NCI-H1417 (cell line): Measurements from ENCODE around the gene TDG.
A peak's percentile ranks its signal among the peaks of the same experiment; 100 is the strongest.

ENCODE experiments used
- DNase-seq, 3 experiments: peaks; one replicate each; lab custom pipeline; 2025; lab: John Stamatoyannopoulos, UW

The TDG gene

DNA sequence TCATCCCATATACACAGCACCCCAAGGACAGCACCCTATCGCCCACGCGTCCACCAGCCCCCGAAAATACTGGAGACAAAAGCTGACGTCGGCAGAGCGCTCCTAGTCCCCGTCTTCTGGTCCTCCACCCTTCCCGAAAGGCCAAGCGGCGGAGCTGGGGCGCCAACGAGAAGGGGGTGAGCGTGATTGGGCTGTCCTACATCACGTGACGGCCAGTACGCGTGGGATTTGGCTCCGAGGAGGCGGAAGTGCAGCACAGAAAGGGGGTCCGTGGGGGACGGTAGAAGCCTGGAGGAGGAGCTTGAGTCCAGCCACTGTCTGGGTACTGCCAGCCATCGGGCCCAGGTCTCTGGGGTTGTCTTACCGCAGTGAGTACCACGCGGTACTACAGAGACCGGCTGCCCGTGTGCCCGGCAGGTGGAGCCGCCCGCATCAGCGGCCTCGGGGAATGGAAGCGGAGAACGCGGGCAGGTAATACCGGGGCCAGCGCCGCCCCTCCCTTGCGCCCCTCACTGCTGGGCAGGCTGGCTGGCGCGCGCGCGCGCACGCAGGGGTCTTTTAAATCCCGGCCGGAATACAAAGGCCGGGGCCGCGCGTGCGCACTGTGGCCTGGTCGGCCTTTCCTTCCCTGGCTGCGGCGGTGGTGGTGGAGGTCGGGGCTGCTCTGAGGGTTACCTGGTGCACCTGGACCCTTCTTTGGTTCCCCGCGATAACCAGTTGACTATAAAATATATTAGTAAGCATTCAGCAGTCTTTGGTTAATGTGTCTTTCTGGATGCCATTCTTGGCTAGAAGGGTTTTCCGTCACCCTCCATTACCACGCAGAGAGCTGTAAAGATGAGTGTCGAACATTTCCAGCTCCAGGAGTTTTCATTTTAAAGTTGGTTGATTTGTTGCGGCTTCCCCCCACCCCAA is at the start of gene TDG:
TDG (plus strand) TSS at position 283 of the 915 bp plus-strand sequence; CDS start at position 449, 166 bp downstream.
- DNase-seq: peak; percentile 98 to 100 (median 99)

DNA sequence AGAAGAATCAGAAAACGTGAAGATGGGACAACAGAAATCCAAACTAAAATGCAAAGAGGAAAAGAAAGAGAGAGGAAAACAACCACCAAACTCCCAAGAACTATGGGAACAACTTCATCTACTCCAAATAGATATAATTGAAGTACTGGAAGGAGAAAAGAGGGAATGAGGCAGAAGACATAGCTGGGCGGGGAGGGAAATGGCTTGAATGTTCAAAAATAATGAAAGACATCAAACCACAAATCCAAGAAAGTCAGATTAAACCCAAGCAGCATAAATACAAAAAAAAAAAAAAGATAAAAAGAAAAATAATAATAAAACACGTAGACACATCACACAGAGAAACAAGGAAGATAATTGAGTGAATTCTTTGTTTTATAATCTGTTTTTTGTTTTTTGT is 47.8 kb upstream of the TDG start:
- DNase-seq: no peak

DNA sequence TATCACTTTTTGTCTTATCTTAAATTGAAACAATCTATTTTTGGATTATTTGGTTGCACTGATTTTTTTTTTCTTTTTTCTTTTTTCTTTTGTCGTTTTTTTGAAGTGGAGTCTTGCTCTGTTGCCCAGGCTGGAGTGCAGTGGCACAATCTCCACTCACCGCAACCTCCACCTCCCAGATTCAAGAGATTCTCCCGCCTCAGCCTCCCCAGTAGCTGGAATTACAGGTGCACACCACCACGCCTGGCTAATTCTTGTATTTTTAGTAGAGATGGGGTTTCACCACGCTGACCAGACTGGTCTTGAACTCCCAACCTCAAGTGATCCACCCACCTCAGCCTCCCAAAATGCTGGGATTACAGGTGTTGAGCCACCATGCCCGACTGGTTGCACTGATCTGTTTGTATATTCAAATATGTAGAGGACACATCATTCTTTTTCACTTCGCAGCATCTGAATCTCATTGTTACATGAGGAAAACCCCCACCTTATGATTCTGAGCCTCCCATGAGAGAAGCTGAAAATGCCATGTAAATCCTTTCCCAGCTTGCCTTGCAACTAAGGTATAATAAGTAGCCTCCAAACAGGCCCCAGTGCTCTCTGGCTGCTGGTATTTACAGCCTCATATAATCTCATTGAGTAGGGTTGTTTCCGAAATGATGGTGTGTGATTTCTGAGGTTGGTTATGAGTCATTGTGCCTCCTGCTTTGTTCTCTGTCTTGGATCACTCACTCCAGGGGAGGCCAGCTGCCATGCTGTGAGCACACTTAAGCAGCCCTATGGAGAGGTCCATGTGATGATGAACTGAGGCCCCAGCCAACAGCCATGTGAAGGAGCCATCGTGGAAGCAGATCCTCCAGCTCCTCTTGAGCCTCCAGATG is 40.7 kb upstream of the TDG start:
- peak in 1 of 3 experiments; percentile 35 for DNase-seq

DNA sequence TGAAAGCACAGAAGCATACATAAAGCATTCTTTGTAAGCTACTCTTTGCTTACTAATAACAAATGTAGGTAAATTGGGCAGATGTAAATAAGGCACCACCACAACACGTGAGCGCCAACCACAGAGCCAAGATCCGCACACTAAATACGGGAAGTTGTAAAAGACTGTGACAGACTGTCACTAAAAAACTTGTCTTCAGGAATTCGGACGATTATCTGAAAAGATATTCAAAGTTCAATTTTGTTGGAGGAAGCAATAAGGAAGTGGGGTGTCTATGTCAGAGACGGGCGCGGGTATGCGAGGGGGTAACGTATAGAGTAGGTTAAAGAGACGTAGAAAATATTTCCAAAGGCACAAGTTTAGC is 37.0 kb upstream of the TDG start:
- DNase-seq: no peak

DNA sequence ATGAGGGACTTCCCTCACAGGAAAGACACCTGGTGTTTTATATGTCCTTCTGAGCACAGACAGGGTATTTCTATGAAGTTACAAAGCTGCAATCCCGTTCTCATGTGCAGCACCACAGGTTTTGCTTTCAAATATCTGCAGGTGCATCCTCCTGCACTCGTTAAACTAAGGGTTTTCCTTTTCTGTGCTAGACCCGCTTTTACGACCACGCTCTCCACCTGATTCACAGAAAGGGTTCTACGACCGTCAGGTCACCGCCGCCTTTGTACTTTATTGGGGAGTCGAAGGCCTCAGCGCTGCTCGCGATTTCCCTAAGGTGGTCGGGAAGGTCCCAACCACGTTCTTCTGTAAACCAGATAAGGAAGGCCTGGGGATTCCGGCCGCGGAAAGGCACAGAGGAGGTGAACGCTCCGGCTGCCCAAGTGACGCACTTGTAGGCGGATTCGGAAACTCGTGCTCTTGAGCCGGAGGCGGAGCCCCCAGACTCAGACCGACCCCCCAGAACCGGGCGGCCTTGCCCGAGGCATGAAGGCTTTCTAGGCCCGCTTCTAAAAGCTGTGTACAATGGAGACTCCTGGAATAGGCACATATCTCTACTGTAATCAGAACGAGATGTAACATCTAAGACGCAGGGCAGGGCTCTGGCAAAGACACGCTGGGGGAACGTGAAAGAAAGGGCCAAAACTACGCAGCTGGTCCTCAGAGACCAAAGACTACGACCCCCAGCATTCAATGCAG is 36.5 kb upstream of the TDG start:
- peak; percentile 94 to 99 (median 99) for DNase-seq

DNA sequence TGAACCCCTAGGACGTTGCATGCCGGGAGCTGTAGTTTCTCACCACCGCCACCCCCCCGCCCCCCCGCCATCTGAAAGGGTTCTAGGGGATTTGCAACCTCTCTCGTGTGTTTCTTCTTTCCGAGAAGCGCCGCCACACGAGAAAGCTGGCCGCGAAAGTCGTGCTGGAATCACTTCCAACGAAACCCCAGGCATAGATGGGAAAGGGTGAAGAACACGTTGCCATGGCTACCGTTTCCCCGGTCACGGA is 36.0 kb upstream of the TDG start:
- DNase-seq: no peak

DNA sequence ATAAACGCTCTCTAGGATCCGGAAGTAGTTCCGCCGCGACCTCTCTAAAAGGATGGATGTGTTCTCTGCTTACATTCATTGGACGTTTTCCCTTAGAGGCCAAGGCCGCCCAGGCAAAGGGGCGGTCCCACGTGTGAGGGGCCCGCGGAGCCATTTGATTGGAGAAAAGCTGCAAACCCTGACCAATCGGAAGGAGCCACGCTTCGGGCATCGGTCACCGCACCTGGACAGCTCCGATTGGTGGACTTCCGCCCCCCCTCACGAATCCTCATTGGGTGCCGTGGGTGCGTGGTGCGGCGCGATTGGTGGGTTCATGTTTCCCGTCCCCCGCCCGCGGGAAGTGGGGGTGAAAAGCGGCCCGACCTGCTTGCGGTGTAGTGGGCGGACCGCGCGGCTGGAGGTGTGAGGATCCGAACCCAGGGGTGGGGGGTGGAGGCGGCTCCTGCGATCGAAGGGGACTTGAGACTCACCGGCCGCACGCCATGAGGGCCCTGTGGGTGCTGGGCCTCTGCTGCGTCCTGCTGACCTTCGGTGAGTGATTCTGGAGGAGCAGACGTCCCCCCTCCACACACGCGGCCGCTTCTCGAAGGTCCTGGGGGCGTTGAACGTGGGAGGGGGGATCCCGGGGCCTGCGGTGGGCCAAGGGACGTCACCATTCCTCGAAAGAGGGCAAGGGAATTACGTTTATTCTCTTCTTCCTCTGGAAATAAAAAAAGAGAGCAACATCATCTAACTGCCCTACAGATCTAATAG is 35.5 kb upstream of the TDG start, which contains the start of gene HSP90B1:
HSP90B1 (plus strand) TSS at position 377 of the 753 bp plus-strand sequence; CDS start at position 483, 106 bp downstream.
- DNase-seq: peak; percentile 100

DNA sequence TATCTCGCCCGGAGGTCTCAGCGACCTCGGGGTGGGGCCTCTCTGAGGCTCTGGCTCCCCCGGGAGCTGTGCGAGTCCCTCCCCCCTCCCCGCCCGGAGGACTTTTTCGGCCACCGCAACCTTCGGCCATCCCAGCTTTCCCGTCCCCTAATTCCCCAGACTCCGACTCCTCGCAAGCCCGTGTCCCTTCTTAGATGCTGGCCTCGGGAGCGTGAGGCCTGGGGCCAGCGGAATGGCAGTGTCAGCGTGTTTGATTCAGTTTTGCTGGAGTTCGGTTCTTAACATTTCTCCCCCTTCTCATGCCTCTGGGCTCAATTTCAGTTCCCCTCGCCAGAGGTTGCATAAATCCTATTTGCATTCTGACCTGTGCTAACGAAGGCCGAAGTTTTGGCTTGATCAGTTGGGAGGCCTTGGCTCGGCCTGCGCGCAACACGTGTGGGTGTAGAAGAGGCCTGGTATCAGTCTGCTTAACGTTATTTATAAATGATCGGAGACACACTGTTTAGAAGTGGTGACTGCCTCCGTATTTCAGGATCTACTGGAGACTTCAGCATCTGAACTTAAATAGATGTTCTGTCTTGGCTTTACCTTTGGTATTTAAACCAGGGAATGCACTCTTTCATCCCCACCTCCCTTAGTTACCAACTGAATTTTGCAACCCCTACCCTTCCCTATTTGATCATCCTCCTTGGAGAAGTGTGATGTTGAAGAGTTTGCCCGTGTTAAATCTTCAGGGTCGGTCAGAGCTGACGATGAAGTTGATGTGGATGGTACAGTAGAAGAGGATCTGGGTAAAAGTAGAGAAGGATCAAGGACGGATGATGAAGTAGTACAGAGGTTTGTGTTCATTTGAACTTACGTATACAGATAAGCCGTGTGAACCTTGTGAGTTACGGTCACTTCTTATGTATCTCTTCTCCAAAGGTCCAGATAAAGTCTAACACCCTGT is 34.6 kb upstream of the TDG start:
- DNase-seq: peak in 2 of 3 experiments; percentile 71 to 79

DNA sequence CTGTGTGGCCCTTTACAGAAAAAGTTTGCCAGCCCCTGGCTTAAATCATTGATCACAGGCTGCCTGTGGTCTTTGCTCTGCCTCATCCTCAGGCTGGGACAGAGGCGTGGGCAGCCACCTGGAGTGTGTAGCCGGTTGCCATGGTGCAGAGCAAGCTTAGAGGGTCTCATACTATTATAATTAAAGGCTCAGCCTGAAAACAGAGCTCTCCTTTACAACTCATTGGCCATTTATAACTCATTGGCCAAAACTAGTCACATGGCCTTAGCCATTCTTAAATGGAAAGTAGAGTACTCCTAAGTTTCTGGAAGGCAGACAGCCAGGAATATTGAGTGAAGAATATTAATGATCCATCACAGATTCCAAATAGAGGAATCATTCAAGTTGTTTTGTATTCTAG is 32.4 kb upstream of the TDG start:
- DNase-seq: no peak

DNA sequence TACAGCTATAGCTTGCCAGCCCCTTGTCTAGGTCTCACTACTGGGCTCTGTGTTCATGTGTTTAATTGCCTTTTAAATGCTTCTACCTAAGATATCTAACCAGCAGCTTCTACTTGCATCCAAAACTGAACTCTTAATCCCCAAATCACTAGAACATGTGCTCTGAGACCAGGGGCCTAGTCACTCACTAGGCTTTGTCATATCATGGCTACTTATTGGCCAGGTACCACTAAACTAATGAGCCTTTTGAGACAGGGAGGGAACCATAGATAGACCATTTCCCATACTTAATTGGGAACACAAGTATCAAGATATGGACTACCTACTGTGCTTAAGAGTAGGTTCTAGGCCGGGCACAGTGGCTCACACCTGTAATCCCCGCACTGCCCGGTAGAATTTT is 29.0 kb upstream of the TDG start:
- DNase-seq: no peak

DNA sequence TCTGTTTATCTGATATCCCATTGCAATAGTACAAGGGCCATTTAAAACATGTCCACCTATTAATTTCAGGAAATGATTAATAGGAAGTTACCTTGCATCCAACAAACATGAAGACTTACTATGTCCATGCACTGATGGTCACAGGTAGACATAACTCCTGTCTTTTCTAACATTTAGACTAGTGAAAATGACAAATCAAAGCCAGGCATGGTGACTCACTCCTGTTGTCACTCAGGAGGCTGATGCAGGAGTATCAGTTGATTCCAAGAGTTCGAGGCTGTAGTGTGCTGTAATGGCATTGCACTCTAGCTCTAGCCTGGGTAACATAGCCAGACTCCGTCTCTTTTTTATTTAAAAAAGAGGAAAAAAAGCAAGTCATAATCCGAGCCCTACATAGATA is 20.7 kb upstream of the TDG start:
- DNase-seq: no peak

DNA sequence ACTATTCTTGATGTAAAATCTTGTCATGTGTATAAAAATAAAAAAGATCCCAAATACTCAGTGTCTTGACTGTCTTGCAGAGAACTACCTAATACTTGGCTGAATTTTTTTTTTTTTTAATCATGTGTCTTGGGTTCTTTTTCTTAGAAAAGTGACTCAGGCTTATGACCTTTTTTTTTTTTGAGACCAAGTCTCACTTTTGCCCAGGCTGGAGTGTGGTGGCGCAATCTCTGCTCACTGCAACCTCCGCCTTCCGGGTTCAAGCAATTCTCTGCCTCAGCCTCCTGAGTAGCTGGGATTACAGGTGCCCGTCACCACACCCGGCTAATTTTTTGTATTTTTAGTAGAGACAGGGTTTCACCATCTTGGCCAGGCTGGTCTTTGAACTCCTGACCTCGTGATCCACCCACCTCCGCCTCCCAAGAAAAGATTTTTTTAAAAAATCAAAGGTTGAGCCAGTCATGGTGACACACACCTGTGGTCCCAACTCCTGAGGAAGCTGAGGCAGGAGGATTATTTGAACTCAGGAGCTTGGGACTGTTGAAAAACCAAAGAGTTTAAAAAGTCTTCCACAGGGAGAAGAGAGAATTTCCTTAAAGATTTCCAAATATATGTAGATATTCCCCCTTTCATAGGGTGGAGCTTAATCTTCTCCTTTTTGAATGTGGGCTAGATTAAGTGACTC is 17.7 kb upstream of the TDG start:
- no peak for DNase-seq

DNA sequence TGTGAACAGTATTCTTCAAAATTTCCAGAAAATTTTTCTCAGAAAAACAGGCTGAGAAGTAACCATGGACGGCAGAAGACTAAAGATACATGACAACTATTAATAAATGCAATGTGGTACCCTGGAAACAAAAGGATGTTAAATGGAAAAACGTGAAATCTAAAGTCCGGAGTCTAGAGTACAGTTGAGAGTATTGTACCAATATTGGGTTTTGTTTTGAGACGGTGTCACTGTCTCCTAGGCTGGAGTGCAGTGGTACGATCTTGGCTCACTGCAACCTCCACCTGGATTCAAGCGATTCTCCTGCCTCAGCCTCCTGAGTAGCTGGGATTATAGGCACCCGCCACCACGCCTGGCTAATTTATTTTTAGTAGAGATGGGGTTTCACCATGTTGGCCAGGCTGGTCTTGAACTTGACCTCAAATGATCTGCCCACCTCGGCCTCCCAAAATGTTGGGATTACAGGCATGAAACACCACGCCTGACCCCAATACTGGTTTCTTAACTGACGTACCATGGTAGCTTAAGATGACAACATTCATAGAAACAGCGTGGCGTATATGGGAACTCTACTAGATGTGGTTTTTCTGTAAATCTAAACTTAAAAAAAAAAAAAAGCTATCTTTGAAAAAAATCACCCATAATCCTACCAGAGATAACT is 16.8 kb upstream of the TDG start:
- DNase-seq: no peak

DNA sequence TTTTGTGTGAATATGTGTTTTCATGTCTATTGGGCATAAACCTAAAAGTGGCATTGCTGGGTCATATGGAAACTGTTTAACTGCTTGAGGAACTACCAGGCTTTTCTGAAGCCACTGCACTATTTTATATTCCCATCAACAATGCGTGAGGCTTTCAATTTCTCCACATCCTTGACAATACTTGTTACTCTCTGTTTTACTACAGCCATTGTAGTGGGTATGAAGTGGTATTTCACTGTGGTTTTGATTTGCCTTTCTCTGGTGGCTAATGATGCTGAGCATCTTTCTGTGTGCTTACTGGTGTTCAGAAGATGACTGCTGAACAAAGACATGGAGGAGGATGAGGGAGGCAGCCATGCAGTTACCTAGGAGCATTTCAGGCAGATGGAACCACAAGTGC is 13.2 kb upstream of the TDG start:
- DNase-seq: no peak

DNA sequence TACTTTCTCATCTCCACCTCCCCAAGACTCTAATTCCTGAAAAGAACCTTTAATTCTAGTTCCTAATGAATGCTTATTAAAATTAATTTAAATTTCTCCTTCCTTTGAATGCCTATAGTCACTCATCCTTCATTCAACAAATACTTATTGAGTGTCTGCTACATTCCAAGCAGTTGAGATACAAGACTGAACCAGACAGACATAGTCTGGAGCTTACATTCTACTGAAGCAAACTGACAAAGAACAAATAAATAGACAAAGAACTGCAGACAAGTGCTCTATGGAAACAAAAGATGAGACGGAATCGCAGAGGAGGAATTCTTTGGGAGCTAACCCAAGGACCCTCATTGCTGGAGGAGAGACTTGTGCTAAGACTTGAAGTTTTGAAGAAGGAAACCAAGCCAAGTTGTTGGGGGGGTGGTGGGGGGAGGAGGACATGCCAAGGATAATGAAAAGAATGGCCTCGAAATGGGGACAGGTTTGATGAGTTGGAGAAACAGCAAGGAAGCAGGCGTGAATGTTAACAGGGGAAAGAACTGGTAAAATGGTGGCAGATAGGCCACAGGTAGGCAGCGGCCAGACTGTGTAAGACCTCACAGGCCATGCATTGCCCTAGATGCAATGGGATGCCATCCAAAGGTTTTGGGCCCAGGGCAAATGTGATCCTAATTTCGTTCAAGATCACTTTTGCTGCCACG is 9.7 kb upstream of the TDG start:
- DNase-seq: peak in 1 of 3 experiments; percentile 64

DNA sequence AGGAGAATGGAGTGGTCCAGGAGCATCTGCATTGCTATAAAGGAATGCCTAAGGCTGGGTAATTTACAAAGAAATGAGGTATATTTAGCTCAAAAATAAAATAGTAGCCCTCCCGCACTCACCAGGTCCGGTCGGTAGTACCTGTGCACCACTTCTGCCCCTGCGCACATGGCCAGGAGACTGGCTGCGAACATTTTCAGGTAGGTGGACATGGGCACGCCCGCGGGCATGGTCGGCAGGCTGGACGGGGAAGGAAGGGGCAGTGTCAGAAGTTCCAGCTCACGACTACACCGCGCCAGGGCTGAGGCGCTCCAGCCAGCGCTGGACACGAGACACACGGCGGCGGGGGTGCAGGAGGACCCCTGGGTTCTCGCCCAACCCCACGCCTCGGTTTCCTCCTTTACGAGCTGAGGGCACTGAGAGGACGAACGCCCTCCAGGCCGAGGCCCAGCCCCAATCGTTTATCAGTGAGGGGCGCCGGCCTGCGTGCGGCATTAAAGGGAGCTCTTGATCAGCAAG is 9.1 kb upstream of the TDG start:
- no peak for DNase-seq

DNA sequence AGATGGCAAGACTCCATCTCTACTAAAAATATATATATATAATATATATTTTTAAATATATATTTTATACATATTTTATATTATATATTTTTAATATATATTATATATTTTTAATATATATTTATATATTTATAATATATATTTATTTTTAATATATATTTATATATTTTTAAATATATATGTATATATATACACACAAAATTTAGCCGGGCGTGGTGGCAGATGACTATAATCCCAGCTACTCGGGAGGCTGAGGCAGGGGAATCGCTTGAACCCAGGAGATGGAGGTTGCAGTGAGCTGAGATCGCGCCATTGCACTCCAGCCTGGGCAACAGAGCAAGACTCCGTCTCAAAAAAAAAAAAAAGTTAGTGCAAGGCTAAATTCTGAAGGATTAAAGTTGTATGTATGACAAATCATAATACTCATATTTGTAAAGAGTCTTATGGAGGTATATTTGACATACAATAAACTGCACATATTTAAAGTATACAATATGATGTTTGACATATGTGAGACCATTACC is 7.7 kb upstream of the TDG start:
- no peak for DNase-seq

DNA sequence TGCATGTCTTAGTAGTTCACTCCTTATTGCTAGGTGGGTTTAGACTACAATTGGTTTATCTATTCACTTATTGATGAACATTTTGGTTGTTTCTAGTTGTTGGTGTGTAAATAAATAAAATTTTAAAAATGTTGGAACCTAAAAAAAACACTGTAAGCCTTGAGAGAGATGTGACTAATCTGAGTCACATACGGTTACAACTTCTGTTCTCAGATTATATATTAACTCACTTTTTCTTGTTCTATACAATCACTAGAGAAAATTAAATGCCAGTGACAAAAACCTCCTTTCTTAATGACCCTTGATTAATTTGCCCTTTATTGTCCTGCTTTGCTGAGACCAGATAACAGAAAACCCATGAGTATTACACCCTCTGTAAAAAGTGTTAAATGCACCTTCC is 7.1 kb upstream of the TDG start:
- no peak for DNase-seq
